CD4-positive, alpha-beta T cell (primary cell): Measurements from ENCODE around the gene HEATR3. TPM values are rescaled to one million over a fixed set of nuclear protein-coding genes. Genes with fewer than 3 reads are reported as not detected.

Experiments
- ATAC-seq: fragments of 200-7000 bp; cut with Tn5 transposase; one replicate; pipeline ENCODE4 v1.10.0; 2022; ENCODE audit warnings: mild to moderate bottlenecking; ENCODE audit not compliant: poor library complexity
- CTCF ChIA-PET: fragments of 350-600 bp; sonication (Branson Sonifier 250); formaldehyde crosslinking; loops from one replicate; lab custom pipeline; 2021; ENCODE audit warnings: antibody characterized with exemption, inconsistent platforms; lab: Charles Lee
- POLR2A ChIA-PET: fragments of 350-600 bp; sonication (Branson Sonifier 250); formaldehyde crosslinking; loops from one replicate; lab custom pipeline; 2021; ENCODE audit warnings: antibody characterized with exemption, inconsistent platforms; lab: Charles Lee
- DNase-seq, 14 experiments: peaks; one replicate each; pipeline ENCODE4 v3.0.0-alpha.2; 2013 to 2020; ENCODE audit warnings: mixed read lengths in 2 of 14
- H3K27ac ChIP-seq, 2 donors: one replicate each; pipeline versions ENCODE4 v1.5.1 to v1.7.0; 2013; ENCODE audit warnings: low read length in 2 of 2, low read depth in 1 of 2, mild to moderate bottlenecking in 1 of 2
- H3K27me3 ChIP-seq, 2 experiments: 1 replicate in 1 of 2; 2 replicates in 1 of 2; pipeline versions ENCODE4 v1.6.1 to v1.7.0; 2013; ENCODE audit warnings: low read length in 2 of 2, control low read depth in 1 of 2, mild to moderate bottlenecking in 1 of 2, moderate library complexity in 1 of 2; ENCODE audit not compliant: insufficient read depth in 2 of 2, control insufficient read depth in 1 of 2
- H3K36me3 ChIP-seq: one replicate; pipeline ENCODE4 v1.6.1; 2013; ENCODE audit warnings: low read length, control low read depth; ENCODE audit not compliant: insufficient read depth
- H3K4me1 ChIP-seq: one replicate; pipeline ENCODE4 v1.6.1; 2013; ENCODE audit warnings: low read length, control low read depth; ENCODE audit not compliant: insufficient read depth
- H3K4me3 ChIP-seq: one replicate; pipeline ENCODE4 v1.5.1; 2013; ENCODE audit warnings: mild to moderate bottlenecking, low read length, moderate library complexity
- H3K9me3 ChIP-seq, 2 experiments: 1 replicate in 1 of 2; 2 replicates in 1 of 2; pipeline versions ENCODE4 v1.6.1 to v1.7.0; 2013; ENCODE audit warnings: low read length in 2 of 2, mild to moderate bottlenecking in 2 of 2, control low read depth in 1 of 2, moderate library complexity in 1 of 2; ENCODE audit not compliant: control insufficient read depth in 1 of 2, insufficient read depth in 1 of 2
- H3K27ac Mint-ChIP-seq: one replicate; pipeline ENCODE4 v1.8.0; 2020; ENCODE audit warnings: mixed read lengths
- H3K27me3 Mint-ChIP-seq: one replicate; pipeline ENCODE4 v1.8.0; 2021; ENCODE audit warnings: mixed read lengths
- H3K36me3 Mint-ChIP-seq: one replicate; pipeline ENCODE4 v1.8.0; 2021; ENCODE audit warnings: low read depth, mixed read lengths
- H3K4me1 Mint-ChIP-seq: one replicate; pipeline ENCODE4 v1.8.0; 2021; ENCODE audit warnings: low read depth, mixed read lengths
- H3K4me3 Mint-ChIP-seq: one replicate; pipeline ENCODE4 v1.8.0; 2020; ENCODE audit warnings: mild to moderate bottlenecking, mixed read lengths
- H3K9me3 Mint-ChIP-seq: one replicate; pipeline ENCODE4 v1.8.0; 2020; ENCODE audit warnings: mixed read lengths
- CTCF ChIP-seq: fragments of 200-600 bp; IDR thresholded peaks from one replicate; pipeline ENCODE4 v1.8.0; 2022; ENCODE audit warnings: antibody characterized with exemption, mild to moderate bottlenecking
- intact Hi-C, 2 experiments: fragments of 100-400 bp; cut with DNase I in 1 of 2; cut with micrococcal nuclease in 1 of 2; formaldehyde crosslinking; loops; one replicate each; pipeline versions ENCODE4 v1.15.1 to v1.9.0; 2023 to 2025; cut with DNase I, micrococcal nuclease
- polyA plus RNA-seq, 2 donors: library from polyadenylated mRNA; unstranded; fragments of 120-200 nt; gene quantifications; one replicate each; pipeline ENCODE4 v1.2.1, GENCODE V29; 2013
- total RNA-seq, 174 experiments: library from RNA in 2 of 174; stranded (reverse) in 2 of 174; gene quantifications; one replicate each; pipeline ENCODE4 v1.2.3 and lab custom pipeline; 2021 to 2026

The HEATR3 gene
- 10 to 100 TPM; 10.1 to 10.6 TPM for total RNA-seq
- polyA plus RNA-seq (2013, experiment 1 of 2), result 13.6 TPM
- polyA plus RNA-seq (2013, experiment 2 of 2), result 20.1 TPM
- total RNA-seq (lab: John Stamatoyannopoulos, UW), result 11.5 to 63.8 (median 37.3) reads per million in 172 experiments

GRCh38 chr16:50065624-50066481, at the start of gene HEATR3:
Gene HEATR3 (plus strand): TSS chr16:50065970. CDS start chr16:50066132, 162 bp downstream.
- CTCF ChIA-PET, result interaction anchor here (0.8 to 5.0 kb wide), 4 partner anchors 41 to 740 kb away, joined by 3 to 48 read pairs (median 4); partner anchors contain the start of gene CNEP1R1

GRCh38 chr16:50017553-50017952, 48.2 kb upstream of the HEATR3 start:
- H3K36me3 ChIP-seq, result no peaks in the 10 kb centered on the region
- CTCF ChIA-PET, result no interaction called here
- no peak for TF ChIP-seq CTCF

More at GRCh38 chr16:50065624-50066481, at the start of gene HEATR3:
- H3K4me3 Mint-ChIP-seq, result peak within 1 kb of the TSS; percentile 99
- H3K4me1 Mint-ChIP-seq, result peaks cover 53% of the 10 kb centered on the region
- POLR2A ChIA-PET, result interaction anchor here (0.5 to 4.3 kb wide), 13 partner anchors 32 to 741 kb away, joined by 3 to 41 read pairs (median 5); partner anchors contain the start of genes CNEP1R1, CYLD and TENT4B
- Histone ChIP-seq H3K27me3 (no peaks in the 10 kb centered on the region), H3K27ac (peak within 1 kb of the TSS; percentile 69 to 85), H3K36me3 (peaks cover 28% of the 10 kb centered on the region), H3K4me1 (peaks cover 25% of the 10 kb centered on the region), H3K9me3 (no peaks in the 10 kb centered on the region), H3K4me3 (peak within 1 kb of the TSS; percentile 69)
- intact Hi-C loops, result loop anchor here (1.0 to 10.0 kb wide), 7 partner anchors 41 to 479 kb away; partner anchors contain the start of genes CNEP1R1 (in 2 of the 2), TENT4B (in 2 of the 2), BRD7 (in 1 of the 2) and NKD1 (in 1 of the 2)
- no peak for TF ChIP-seq CTCF
- H3K36me3 Mint-ChIP-seq, result peaks cover 31% of the 10 kb centered on the region
- peak; percentile 83 for ATAC-seq
- H3K9me3 Mint-ChIP-seq, result no peaks in the 10 kb centered on the region
- H3K27me3 Mint-ChIP-seq, result no peaks in the 10 kb centered on the region
- H3K27ac Mint-ChIP-seq, result peak within 1 kb of the TSS; percentile 83
- peak; percentile 89 to 98 (median 95) for DNase-seq

GRCh38 chr16:50021544-50021943, 44.2 kb upstream of the HEATR3 start:
- peaks cover 18% of the 10 kb centered on the region for H3K36me3 Mint-ChIP-seq
- no peak overlapping the region for H3K27ac Mint-ChIP-seq
- intact Hi-C loops, result loop anchor here (5.0 to 10.0 kb wide), 3 partner anchors 133 to 643 kb away; partner anchors contain the start of gene TENT4B (in 1 of the 2)
- no peak for TF ChIP-seq CTCF
- no peaks in the 10 kb centered on the region for H3K9me3 ChIP-seq
- peaks cover 15% of the 10 kb centered on the region for H3K4me1 ChIP-seq
- peaks cover 25% of the 10 kb centered on the region for H3K4me1 Mint-ChIP-seq
- POLR2A ChIA-PET, result interaction anchor here (1.5 kb wide), 1 partner anchor 44 kb away, joined by 3 read pairs; the partner anchor contains the start of gene HEATR3
- H3K27ac ChIP-seq, result no peak overlapping the region
- H3K36me3 ChIP-seq, result no peaks in the 10 kb centered on the region
- no peaks in the 10 kb centered on the region for H3K9me3 Mint-ChIP-seq
- no peak for DNase-seq
- H3K4me3 Mint-ChIP-seq, result no peak overlapping the region
- H3K27me3 Mint-ChIP-seq, result no peaks in the 10 kb centered on the region
- H3K27me3 ChIP-seq, result no peaks in the 10 kb centered on the region
- no peak for ATAC-seq
- no peak overlapping the region for H3K4me3 ChIP-seq
- CTCF ChIA-PET, result no interaction called here

More at GRCh38 chr16:50017553-50017952, 48.2 kb upstream of the HEATR3 start:
- Mint-ChIP-seq H3K27me3 (no peaks in the 10 kb centered on the region), H3K4me3 (no peak overlapping the region), H3K9me3 (no peaks in the 10 kb centered on the region), H3K4me1 (no peaks in the 10 kb centered on the region), H3K27ac (no peak overlapping the region), H3K36me3 (no peaks in the 10 kb centered on the region)
- intact Hi-C loops, result no loop called here
- no peak overlapping the region for H3K4me3 ChIP-seq
- no peaks in the 10 kb centered on the region for H3K27me3 ChIP-seq
- ATAC-seq (no peak), DNase-seq (no peak)
- no peaks in the 10 kb centered on the region for H3K9me3 ChIP-seq
- H3K27ac ChIP-seq, result no peak overlapping the region
- H3K4me1 ChIP-seq, result no peaks in the 10 kb centered on the region
- POLR2A ChIA-PET, result no interaction called here
